GM12878 (cell line): ENCODE results near the gene ADCY9. TPM values are rescaled to one million over a fixed set of nuclear protein-coding genes. Genes with fewer than 3 reads are reported as not detected.

Experiments
- ATAC-seq: fragments of 200-7000 bp; cut with Tn5 transposase; 3 replicates; pipeline ENCODE4 v1.9.1; 2020; ENCODE audit warnings: mild to moderate bottlenecking, moderate library complexity
- BruUV-seq: library from RNA; stranded (reverse); fragments of 400-500 nt; replicated peaks from 2 replicates; lab custom pipeline; 2021; lab: Mats Ljungman, UMichigan
- CTCF ChIA-PET: fragments of 300-600 bp; sonication (Branson Sonifier 250); formaldehyde crosslinking; extraction: SDS; loops from one replicate; lab custom pipeline; 2021; ENCODE audit warnings: inconsistent platforms; lab: Yijun Ruan, JAX
- POLR2A ChIA-PET: fragments of 350-600 bp; formaldehyde crosslinking; extraction: SDS; loops from one replicate; lab custom pipeline; 2021; ENCODE audit warnings: inconsistent platforms; lab: Charles Lee
- RAD21 ChIA-PET: fragments of 300-600 bp; sonication (Branson Sonifier 250); formaldehyde crosslinking; loops from one replicate; lab custom pipeline; 2023; ENCODE audit warnings: antibody characterized with exemption; ENCODE audit not compliant: unreplicated experiment; lab: Charles Lee
- SMC1A ChIA-PET: fragments of 300-600 bp; sonication (Branson Sonifier 250); formaldehyde crosslinking; loops from one replicate; lab custom pipeline; 2023; ENCODE audit not compliant: unreplicated experiment, uncharacterized antibody; lab: Charles Lee
- DNase-seq: peaks from one replicate; pipeline ENCODE4 v3.0.0-alpha.2; 2011; ENCODE audit warnings: low read depth, low spot score
- FAIRE-seq: peaks from 3 replicates; lab custom pipeline; 2011; peaks lifted over from hg19 to GRCh38; lab: Jason Lieb, UNC
- H2AFZ ChIP-seq: 2 replicates; pipeline ENCODE4 v1.6.0; 2011; ENCODE audit warnings: low read depth, low read length, control low read depth; ENCODE audit not compliant: control insufficient read depth
- H3K27ac ChIP-seq: 2 replicates; pipeline ENCODE4 v1.5.1; 2011; ENCODE audit warnings: control low read depth; ENCODE audit not compliant: control insufficient read depth, insufficient read depth
- H3K27me3 ChIP-seq, 2 experiments: replicated peaks in 1 of 2; 2 replicates each; pipeline versions ENCODE4 v1.6.0 to v1.6.1; 2011; ENCODE audit warnings: low read length in 1 of 2; ENCODE audit not compliant: control insufficient read depth in 2 of 2, insufficient read depth in 2 of 2
- H3K36me3 ChIP-seq, 2 experiments: 2 replicates each; pipeline ENCODE4 v1.5.1; 2011; ENCODE audit warnings: low read length in 1 of 2; ENCODE audit not compliant: control insufficient read depth in 2 of 2, insufficient read depth in 2 of 2
- H3K4me1 ChIP-seq: 2 replicates; pipeline ENCODE4 v1.6.1; 2011; ENCODE audit warnings: mild to moderate bottlenecking, low read length, moderate library complexity, mixed read lengths; ENCODE audit not compliant: control insufficient read depth, insufficient read depth
- H3K4me2 ChIP-seq: 2 replicates; pipeline ENCODE4 v1.6.0; 2011; ENCODE audit warnings: control low read depth; ENCODE audit not compliant: control insufficient read depth, insufficient read depth
- H3K4me3 ChIP-seq: fragments of 200-600 bp; sonication (generic); 2 replicates; pipeline ENCODE4 v1.5.1; 2016
- H3K79me2 ChIP-seq: 2 replicates; pipeline ENCODE4 v1.6.0; 2011; ENCODE audit warnings: low read length; ENCODE audit not compliant: control insufficient read depth, insufficient read depth
- H3K9ac ChIP-seq: 2 replicates; pipeline ENCODE4 v1.8.0; 2011; ENCODE audit warnings: low read length, control low read depth, mixed read lengths; ENCODE audit not compliant: control insufficient read depth, insufficient read depth
- H3K9me3 ChIP-seq: replicated peaks from 3 replicates; pipeline ENCODE4 v1.5.1; 2011; ENCODE audit warnings: mild to moderate bottlenecking, low read length; ENCODE audit not compliant: control insufficient read depth, insufficient read depth
- H4K20me1 ChIP-seq: 2 replicates; pipeline ENCODE4 v1.6.0; 2011; ENCODE audit not compliant: control insufficient read depth, insufficient read depth
- BMI1 ChIP-seq: fragments of 450-650 bp; IDR thresholded peaks from 2 replicates; pipeline ENCODE4 v1.6.1; 2016; ENCODE audit warnings: mild to moderate bottlenecking, moderate library complexity, borderline replicate concordance
- CBX5 ChIP-seq: sonication (generic); IDR thresholded peaks from 2 replicates; pipeline ENCODE4 v1.6.1; 2016; ENCODE audit warnings: low read depth, moderate library complexity, mild to moderate bottlenecking, inconsistent platforms
- CEBPB ChIP-seq, 2 experiments: fragments of 150-350 bp in 1 of 2; IDR thresholded peaks; 2 replicates each; pipeline ENCODE4 v1.6.1; 2012 to 2014; ENCODE audit warnings: low read depth in 2 of 2, low read length in 2 of 2, borderline replicate concordance in 1 of 2, inconsistent platforms in 1 of 2
- CREB1 ChIP-seq: IDR thresholded peaks from 2 replicates; pipeline ENCODE4 v1.6.1; 2012; ENCODE audit warnings: low read depth, mild to moderate bottlenecking, inconsistent platforms
- CTCF ChIP-seq, 3 experiments: IDR thresholded peaks in 2 of 3; conservative IDR thresholded peaks in 1 of 3; 2 replicates each; pipeline ENCODE4 v1.5.1; 2011; ENCODE audit warnings: low read depth in 3 of 3, low read length in 3 of 3, mild to moderate bottlenecking in 3 of 3, control low read depth in 2 of 3, moderate library complexity in 2 of 3, inconsistent platforms in 1 of 3, mixed read lengths in 1 of 3; ENCODE audit not compliant: control insufficient read depth in 2 of 3, insufficient read depth in 1 of 3; ENCODE audit errors: extremely low read depth in 1 of 3
- EED ChIP-seq: sonication (generic); IDR thresholded peaks from 2 replicates; pipeline ENCODE4 v1.6.1; 2016; ENCODE audit warnings: antibody characterized with exemption, low read depth
- ESRRA ChIP-seq: IDR thresholded peaks from 2 replicates; pipeline ENCODE4 v1.6.1; 2012; ENCODE audit warnings: mild to moderate bottlenecking, low read length, improper control_type of control experiment
- ETV6 ChIP-seq, 2 experiments: fragments of 450-650 bp in 1 of 2; IDR thresholded peaks in 1 of 2; conservative IDR thresholded peaks in 1 of 2; 2 replicates each; pipeline ENCODE4 v1.6.1; 2014; ENCODE audit warnings: antibody characterized with exemption in 1 of 2, borderline replicate concordance in 1 of 2, low read depth in 1 of 2, mild to moderate bottlenecking in 1 of 2, moderate library complexity in 1 of 2
- IRF4 ChIP-seq: IDR thresholded peaks from 2 replicates; pipeline ENCODE4 v1.6.1; 2011; ENCODE audit warnings: low read depth, low read length
- JUNB ChIP-seq: IDR thresholded peaks from 2 replicates; pipeline ENCODE4 v1.6.1; 2016; ENCODE audit warnings: antibody characterized with exemption, mild to moderate bottlenecking
- KAT2A ChIP-seq: conservative IDR thresholded peaks from 2 replicates; pipeline ENCODE4 v1.6.1; 2011; ENCODE audit warnings: low read depth, low read length; ENCODE audit not compliant: control insufficient read depth
- KDM1A ChIP-seq: fragments of 200-600 bp; sonication (generic); IDR thresholded peaks from 2 replicates; pipeline ENCODE4 v1.6.1; 2016; ENCODE audit warnings: borderline replicate concordance
- MEF2B ChIP-seq: fragments of 450-650 bp; IDR thresholded peaks from 2 replicates; pipeline ENCODE4 v1.6.1; 2018; ENCODE audit warnings: mild to moderate bottlenecking, moderate library complexity; ENCODE audit not compliant: partially characterized antibody, poor library complexity, severe bottlenecking
- MTA3 ChIP-seq: IDR thresholded peaks from 2 replicates; pipeline ENCODE4 v1.6.1; 2012; ENCODE audit warnings: low read length, inconsistent platforms, borderline replicate concordance
- POLR2AphosphoS2 ChIP-seq: IDR thresholded peaks from 2 replicates; pipeline ENCODE4 v1.6.1; 2011; ENCODE audit warnings: low read depth, mild to moderate bottlenecking, low read length, improper control_type of control experiment, moderate library complexity
- RBBP5 ChIP-seq: fragments of 200-600 bp; sonication (generic); conservative IDR thresholded peaks from 2 replicates; pipeline ENCODE4 v1.6.1; 2016
- RUNX3 ChIP-seq: IDR thresholded peaks from 2 replicates; pipeline ENCODE4 v1.6.1; 2012; ENCODE audit warnings: low read length, inconsistent platforms
- SMAD5 ChIP-seq: IDR thresholded peaks from 2 replicates; pipeline ENCODE4 v1.6.1; 2016; ENCODE audit warnings: antibody characterized with exemption, low read depth
- SMARCA5 ChIP-seq: fragments of 450-650 bp; IDR thresholded peaks from 2 replicates; pipeline ENCODE4 v1.6.1; 2017; ENCODE audit warnings: mild to moderate bottlenecking
- SPI1 ChIP-seq: IDR thresholded peaks from 2 replicates; pipeline ENCODE4 v1.6.1; 2011; ENCODE audit warnings: low read depth, mild to moderate bottlenecking, low read length, moderate library complexity, borderline replicate concordance; ENCODE audit not compliant: insufficient read depth
- TCF12 ChIP-seq: IDR thresholded peaks from 2 replicates; pipeline ENCODE4 v1.6.1; 2011; ENCODE audit warnings: low read depth, mild to moderate bottlenecking, low read length
- ZNF274 ChIP-seq: IDR thresholded peaks from one replicate; pipeline ENCODE4 v1.8.0; 2011; ENCODE audit not compliant: insufficient read length, insufficient read depth
- whole genome bisulfite sequencing: methylation state at CpG from one replicate; pipeline ENCODE4 v1.1.6; 2016; ENCODE audit warnings: low lambda C conversion rate; ENCODE audit not compliant: insufficient replicate concordance, insufficient coverage; ENCODE audit errors: missing lambda C conversion rate; 5-methylcytosine and 5-hydroxymethylcytosine counted together
- in situ Hi-C: fragments of 300-500 bp; cut with MboI; formaldehyde crosslinking; loops from 9 replicates; pipeline ENCODE4 v1.14.3; 2018; ENCODE audit warnings: mixed read lengths
- intact Hi-C: fragments of 100-400 bp; cut with micrococcal nuclease; formaldehyde crosslinking; loops from one replicate; pipeline ENCODE4 v1.14.2; 2022; ENCODE audit not compliant: unreplicated experiment
- polyA plus RNA-seq, 11 experiments: library from polyadenylated mRNA; depleted of rRNA in 4 of 11; unstranded in 6 of 11; stranded (reverse) in 5 of 11; fragments of >200 nt; fragmentation: Nextera tagmentation in 4 of 11; fragmentation: Illumina TruSeq in 1 of 11; extraction: Ambion mirVana in 4 of 11; extraction: Trizol in 1 of 11; gene quantifications; 1 replicate in 1 of 11; 2 replicates in 10 of 11; pipeline versions ENCODE4 v1.2.1 to v1.2.3, GENCODE V29; 2011 to 2016; ENCODE audit warnings: inconsistent platforms in 2 of 11, missing spikeins in 2 of 11, low read depth in 1 of 11
- total RNA-seq, 4 experiments: library from RNA; depleted of rRNA in 3 of 4; stranded (reverse); fragments of >200 nt in 3 of 4; fragmentation: Illumina TruSeq in 1 of 4; extraction: Trizol in 1 of 4; gene quantifications; 2 replicates each; pipeline versions ENCODE4 v1.2.1 to v1.2.3, GENCODE V29; 2013 to 2021
- TF ChIP-seq, protein P1 (sequence below): IDR thresholded peaks from 2 replicates; pipeline ENCODE4 v1.6.1; 2012; ENCODE audit warnings: low read depth, low read length, improper control_type of control experiment
- TF ChIP-seq, protein P2 (sequence below): IDR thresholded peaks from 2 replicates; pipeline ENCODE4 v1.6.1; 2012; ENCODE audit warnings: low read length, inconsistent platforms

ADCY9 gene
- total and polyA plus RNA-seq, 10 of the 15 experiments (the other 5 are each of a cell fraction or from before 2014, with no cell fraction given): 0.09 to 0.41 (median 0.15) TPM; not detected in 3

- H4K20me1 ChIP-seq: no peaks in the 10 kb centered on the region
- DNase-seq (peak; percentile 1), FAIRE-seq (no peak), ATAC-seq (peak; percentile 74)
- H2AFZ ChIP-seq: no peak overlapping the region
- H3K27ac ChIP-seq: no peak overlapping the region
- in situ Hi-C loops (no loop called here), intact Hi-C loops (no loop called here)
- H3K9me3 ChIP-seq: no peaks in the 10 kb centered on the region
- H3K4me1 ChIP-seq: no peaks in the 10 kb centered on the region
- H3K36me3 ChIP-seq: no peaks in the 10 kb centered on the region
- H3K27me3 ChIP-seq: no peaks in the 10 kb centered on the region
- H3K9ac ChIP-seq: no peak overlapping the region
- no peak overlapping the region for H3K4me3 ChIP-seq
- ChIA-PET POLR2A (interaction anchor here (0.6 kb wide), 1 partner anchor 37 kb away, joined by 8 read pairs; no protein-coding TSS in a partner anchor), RAD21 (no interaction called here), CTCF (interaction anchor here (0.6 to 1.1 kb wide), 2 partner anchors 24 to 431 kb away, joined by 3 read pairs; no protein-coding TSS in a partner anchor), SMC1A (no interaction called here)
- 42% methylated on average over 9 of the region's 9 CpGs for WGBS
- no peaks in the 10 kb centered on the region for H3K79me2 ChIP-seq
- no peak overlapping the region for H3K4me2 ChIP-seq
- BruUV-seq: no TSS peak
- TF ChIP-seq, protein P1, sequence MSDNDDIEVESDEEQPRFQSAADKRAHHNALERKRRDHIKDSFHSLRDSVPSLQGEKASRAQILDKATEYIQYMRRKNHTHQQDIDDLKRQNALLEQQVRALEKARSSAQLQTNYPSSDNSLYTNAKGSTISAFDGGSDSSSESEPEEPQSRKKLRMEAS: no peak
- no peak for TF ChIP-seq SPI1
- no peak for TF ChIP-seq CREB1
- peak; percentile 91; the same call in 1 of the 2 replicates for TF ChIP-seq IRF4
- TF ChIP-seq MTA3: 0 out of 2 replicates have a peak, but pooled peaks have one; percentile 37
- no peak for TF ChIP-seq CTCF (IDR thresholded peaks at IDR 0.05 in 2 of 3, conservative IDR thresholded peaks at IDR 0.05 in 1 of 3; ENCODE audit: control insufficient read depth in 2 of 3, extremely low read depth in 1 of 3, insufficient read depth in 1 of 3, low read depth in 3 of 3, low read length in 3 of 3)
- TF ChIP-seq KAT2A: no peak
- no peak for TF ChIP-seq MEF2B
- TF ChIP-seq SMARCA5: no peak
- no peak for TF ChIP-seq CEBPB (IDR thresholded peaks at IDR 0.05; ENCODE audit: borderline replicate concordance in 1 of 2, low read depth in 2 of 2, low read length in 2 of 2)
- no peak for TF ChIP-seq KDM1A
- TF ChIP-seq TCF12: no peak
- peak; percentile 39; the same call in 1 of the 2 replicates for TF ChIP-seq RUNX3
- TF ChIP-seq RBBP5: no peak
- no peak for TF ChIP-seq BMI1
- TF ChIP-seq ESRRA: no peak
- no peak for TF ChIP-seq ZNF274
- TF ChIP-seq JUNB: peak; percentile 88
- TF ChIP-seq SMAD5: no peak
- no peak for TF ChIP-seq CBX5
- TF ChIP-seq POLR2AphosphoS2: no peak
- TF ChIP-seq, protein P2, sequence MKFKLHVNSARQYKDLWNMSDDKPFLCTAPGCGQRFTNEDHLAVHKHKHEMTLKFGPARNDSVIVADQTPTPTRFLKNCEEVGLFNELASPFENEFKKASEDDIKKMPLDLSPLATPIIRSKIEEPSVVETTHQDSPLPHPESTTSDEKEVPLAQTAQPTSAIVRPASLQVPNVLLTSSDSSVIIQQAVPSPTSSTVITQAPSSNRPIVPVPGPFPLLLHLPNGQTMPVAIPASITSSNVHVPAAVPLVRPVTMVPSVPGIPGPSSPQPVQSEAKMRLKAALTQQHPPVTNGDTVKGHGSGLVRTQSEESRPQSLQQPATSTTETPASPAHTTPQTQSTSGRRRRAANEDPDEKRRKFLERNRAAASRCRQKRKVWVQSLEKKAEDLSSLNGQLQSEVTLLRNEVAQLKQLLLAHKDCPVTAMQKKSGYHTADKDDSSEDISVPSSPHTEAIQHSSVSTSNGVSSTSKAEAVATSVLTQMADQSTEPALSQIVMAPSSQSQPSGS: peak; percentile 54; the same call in 1 of the 2 replicates
- peak in 1 of 2 experiments; percentile 29; a peak in 1 of 4 replicates for TF ChIP-seq ETV6 (conservative IDR thresholded peaks at IDR 0.05 in 1 of 2, IDR thresholded peaks at IDR 0.05 in 1 of 2; ENCODE audit: borderline replicate concordance in 1 of 2, low read depth in 1 of 2)
- 0 out of 2 replicates have a peak, but pooled peaks have one; percentile 27 for TF ChIP-seq EED
Observed at GRCh38 chr16:3971261-3971660, 145.0 kb downstream of the ADCY9 start.
